Cerebellar nuclear complex (tissue), 1 donor: ENCODE measurements around the gene CCDC197.

Source experiments
- DNase-seq, 2 experiments: peaks; one replicate each; lab custom pipeline; 2025; lab: John Stamatoyannopoulos, UW

CCDC197 gene

GRCh38 chr14:93961620-93962019 is 35.5 kb upstream of the CCDC197 start:
- DNase-seq = no peak

- no peak for DNase-seq
Observed at GRCh38 chr14:93962701-93963601, 34.1 kb upstream of the CCDC197 start.

DNA sequence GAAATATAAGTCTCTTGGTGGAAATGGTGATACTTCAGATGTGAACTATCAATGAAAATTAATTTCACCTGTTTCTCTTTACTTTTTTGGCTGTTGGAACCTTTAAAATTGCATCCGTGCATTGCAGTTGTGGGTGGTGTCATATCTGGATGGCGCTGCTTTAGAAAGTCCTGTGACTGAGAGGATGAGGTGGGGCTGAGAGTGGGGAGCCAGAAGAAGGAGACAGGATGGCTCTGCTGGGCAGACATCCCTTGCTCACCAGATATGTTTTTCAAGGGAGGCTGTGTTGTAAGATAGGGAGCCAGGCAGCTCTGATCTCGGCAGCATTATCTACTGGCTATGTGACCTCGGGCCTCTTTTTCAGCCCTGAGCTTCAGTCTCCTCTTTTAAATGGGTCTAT is 33.4 kb upstream of the CCDC197 start:
- DNase-seq = no peak

GRCh38 chr14:93964281-93964680 is 32.8 kb upstream of the CCDC197 start:
- DNase-seq = no peak

- no peak for DNase-seq
Observed at GRCh38 chr14:93964820-93965286, 32.2 kb upstream of the CCDC197 start.

DNA sequence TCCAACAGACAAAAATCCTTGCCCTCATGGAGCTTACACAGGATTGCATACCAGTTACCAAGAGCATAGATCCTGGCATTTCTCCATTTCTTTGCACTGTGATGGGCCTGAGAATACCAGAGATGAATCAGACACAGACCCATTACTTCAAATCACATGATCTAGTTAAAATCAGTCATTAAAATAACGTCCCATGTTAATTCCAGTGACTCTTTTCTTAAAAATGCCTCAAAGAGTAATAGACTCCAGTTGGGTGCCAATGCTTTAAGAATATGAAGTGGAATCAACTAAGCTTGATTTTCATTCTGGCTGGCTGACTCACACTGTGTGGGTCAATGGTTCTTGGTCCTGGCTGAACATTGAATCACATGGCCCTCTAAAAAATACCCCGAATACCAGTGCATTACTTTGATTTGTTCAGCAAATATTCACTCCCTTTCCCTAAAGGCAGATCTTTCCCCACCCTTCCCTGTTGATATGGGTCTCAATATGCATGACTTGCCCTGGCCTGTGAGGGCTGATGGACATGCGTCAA is 31.7 kb upstream of the CCDC197 start:
- no peak for DNase-seq

DNA sequence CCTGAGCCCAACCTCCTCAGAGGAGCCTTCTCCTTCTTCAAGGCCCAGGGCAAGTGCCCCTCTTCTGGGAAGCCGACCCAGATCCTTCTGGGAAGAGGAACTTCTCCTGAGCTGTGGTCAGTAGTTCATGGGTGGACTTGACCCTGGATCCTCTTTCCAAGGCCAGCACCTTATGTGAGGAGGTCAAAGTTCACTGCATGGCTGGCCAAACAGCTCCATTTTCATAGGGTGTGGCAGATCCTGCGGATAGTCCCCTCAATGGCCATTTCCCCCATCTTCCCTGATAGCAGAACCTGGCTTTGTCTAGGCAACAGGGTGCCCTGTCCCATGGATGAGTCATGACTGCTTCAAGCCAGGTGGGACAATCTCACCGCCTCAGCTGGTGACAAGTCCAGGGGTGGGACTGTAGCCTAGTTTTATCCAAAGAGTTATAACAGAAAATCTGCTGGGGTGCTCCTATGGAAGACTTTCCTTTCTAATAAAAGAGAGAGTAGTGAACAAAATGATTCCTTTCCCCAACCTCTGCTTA is 31.1 kb upstream of the CCDC197 start:
- DNase-seq = no peak

GRCh38 chr14:93967637-93968250 is 29.4 kb upstream of the CCDC197 start:
- no peak for DNase-seq

GRCh38 chr14:93969082-93969828 is 27.8 kb upstream of the CCDC197 start:
- DNase-seq = no peak

GRCh38 chr14:93970585-93970964 is 26.5 kb upstream of the CCDC197 start:
- DNase-seq = no peak

DNA sequence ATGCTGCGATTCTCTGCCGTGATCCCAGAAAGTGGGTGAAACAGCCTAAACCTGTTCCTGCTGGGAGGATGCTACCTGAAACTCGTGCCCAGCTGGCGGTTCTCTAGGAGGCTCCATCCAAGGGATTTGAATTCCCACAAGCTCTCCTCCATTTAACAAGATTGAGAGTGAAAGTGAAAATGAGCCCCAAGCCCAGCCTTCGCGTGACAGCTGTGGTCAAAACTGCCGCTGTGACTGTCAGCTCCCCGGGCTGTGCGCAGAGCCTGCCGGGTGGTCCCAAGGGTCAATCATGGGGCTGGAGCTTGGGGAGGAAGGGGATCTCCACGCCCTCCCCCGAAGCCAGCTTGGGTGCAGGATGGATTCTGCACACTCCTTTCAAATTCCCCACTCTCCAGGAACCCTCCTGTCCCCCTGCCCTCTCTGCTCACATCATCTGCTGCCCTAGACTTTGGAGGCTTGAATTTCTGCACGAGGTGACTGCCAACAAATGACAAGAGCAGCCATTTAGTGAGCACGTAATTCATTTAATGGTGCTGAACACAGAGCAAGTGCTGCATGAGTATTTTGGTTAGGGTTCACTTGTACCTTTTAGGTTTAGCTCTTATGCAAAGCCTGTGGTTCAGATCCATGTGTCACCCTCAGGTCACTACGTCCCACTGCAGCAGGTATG is 26.0 kb upstream of the CCDC197 start:
- DNase-seq = no peak

DNA sequence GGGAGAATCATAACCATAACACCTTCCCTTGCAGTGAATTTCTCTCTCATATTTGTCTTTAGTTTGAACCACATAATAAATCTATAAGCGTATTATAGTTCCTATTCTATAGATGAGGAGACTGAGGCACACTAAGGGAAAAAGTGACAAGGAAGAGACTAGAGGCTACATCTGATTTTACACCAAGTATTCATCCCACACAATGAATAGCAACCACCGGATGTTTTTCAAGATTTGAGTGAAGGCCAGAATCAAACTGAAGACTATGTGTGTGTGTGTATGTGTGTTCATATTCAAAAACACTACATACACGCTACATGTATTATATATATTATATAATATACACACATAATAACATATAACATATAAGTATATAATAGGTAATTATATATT is 25.5 kb upstream of the CCDC197 start:
- DNase-seq = no peak

- DNase-seq = no peak
Observed at GRCh38 chr14:93972618-93973205, 24.4 kb upstream of the CCDC197 start.

DNA sequence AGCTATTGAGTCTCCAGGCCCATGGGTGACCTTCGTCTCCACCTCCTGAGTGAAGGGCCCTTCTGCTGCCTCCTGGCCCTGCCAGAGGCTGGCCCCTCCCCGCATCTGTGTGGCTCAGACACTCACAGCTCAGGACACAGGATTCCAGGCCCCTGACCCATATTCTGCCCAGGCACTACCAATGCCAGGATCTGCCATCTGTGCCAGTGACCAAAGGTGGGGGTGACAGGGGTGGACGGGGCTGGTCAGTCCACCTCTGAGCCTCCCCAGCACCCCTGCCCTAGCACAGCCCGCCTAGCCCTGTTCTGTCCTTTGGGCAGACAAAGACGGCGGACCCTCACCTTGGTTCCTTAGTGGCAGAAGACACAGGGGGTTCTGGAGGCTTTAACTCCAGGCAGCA is 23.5 kb upstream of the CCDC197 start:
- DNase-seq = no peak

DNA sequence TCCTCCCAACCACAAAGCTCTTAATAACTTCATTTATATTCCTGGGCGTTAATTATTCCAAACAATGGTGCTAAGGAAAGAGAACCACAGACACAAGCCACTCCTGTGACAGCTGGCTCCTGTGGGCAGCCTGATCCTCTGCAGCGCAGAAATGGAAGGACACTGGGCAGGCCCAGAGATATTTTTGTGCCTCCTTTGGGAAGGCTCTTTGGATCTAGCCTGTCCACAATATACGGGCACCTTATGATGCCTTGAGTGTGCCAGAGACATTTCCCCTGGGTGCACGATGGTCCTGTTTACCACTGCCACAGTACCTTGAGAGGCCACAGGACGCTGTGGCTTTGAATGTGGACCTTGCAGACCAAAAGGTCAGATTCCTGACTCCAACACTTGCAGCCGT is 22.8 kb upstream of the CCDC197 start:
- DNase-seq = no peak

DNA sequence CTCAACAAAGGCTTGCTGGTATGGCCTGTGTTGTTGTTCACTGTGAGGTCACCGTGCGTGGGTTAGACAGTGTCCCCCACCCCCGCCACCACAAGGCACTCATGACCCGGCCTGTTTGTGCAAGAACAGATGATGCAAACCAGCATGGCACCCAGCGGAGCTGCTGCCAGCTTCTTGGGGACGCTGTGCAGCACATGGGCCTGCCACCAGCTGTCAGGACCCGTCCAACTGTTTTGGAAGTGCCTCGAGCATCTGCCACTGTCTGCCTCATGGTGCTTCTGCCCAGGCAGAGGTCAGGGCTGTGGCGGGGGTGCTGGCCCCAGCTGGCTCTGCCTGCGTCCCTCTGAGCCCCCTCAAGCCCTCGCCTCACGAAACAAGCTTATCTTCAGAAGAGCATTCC is 22.3 kb upstream of the CCDC197 start:
- no peak for DNase-seq

DNA sequence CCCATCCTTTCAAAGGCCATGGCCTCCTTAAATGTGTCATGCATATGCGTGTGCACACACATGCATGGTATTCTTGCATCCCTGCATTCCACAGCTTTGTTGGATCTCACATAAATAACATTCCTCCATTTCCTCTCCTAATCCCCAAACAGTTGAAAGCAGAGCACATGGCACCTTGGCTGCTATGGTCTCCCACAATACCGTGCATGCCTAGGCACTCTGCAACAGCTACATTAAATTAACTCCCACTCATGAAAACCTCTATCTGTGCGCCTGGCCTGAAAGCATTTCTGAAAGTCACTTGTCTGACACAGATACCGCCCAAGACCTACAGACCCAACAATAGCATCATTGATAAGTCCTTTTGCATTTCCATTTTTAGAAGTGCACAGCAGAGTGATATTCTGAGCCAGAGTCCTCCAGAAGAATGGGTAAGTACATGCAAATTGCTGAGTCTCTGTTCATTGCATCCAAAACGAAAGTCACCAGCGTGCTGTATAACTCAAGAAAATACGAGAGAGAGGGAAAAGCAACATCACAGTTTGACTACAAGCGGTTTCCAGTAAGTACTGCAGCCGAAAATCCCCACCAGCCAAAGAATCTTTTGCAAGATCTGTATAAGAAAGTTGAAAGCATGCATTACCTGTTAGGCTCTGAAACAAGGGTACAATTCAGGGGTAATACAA is 21.2 kb upstream of the CCDC197 start:
- no peak for DNase-seq

DNA sequence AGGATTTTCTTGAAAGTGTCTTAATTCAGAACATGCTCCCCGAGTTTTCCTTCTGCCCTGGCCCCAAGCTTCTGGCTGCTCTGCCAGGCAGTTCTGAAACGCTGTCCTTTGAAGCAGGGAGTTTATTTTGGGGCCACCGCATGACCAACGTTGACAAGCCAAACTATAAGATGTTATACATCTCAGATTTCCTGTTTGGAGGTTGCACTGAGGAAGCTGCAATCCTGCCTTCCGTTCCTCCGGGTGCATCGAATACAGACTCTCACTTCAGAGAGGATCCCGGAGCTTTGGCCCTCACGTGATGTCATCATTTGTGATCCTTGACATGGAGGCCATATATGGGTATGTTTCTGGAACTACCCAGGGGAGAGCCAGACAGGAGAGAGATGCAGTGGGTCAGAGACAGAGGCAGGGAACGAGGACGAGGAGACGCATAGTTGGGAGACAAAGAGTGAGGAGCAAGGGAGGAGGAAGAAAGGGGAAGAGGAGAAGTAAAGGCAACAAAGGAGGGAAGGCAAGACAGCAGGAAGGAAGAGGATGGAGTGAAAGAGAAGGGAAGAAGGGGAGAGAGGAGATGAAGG is 20.5 kb upstream of the CCDC197 start, which contains the start of gene ASB2:
TSS of gene ASB2 (minus strand) at position 94 of the 581 bp plus-strand sequence. CDS start 12,031 bp downstream, outside the sequence.
- no peak for DNase-seq

DNA sequence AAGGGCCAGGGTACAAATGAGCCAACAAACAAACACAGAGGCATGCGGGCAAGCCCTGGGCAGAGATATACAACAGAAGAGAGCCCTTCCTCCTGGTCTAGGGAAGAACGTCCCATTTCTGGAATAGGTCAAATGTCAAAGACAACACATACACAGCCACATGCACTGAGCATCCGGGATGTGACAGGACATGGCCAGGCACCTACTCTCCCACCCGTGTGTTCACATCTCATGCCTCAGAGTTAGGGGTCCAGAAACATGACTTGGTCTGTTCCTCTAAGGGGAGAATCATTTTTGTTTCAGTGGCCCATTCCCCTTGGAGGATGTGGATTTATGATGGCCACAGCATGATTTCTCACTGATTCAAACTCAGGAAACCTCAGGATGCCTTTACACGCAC is 19.9 kb upstream of the CCDC197 start:
- DNase-seq = no peak
